Endothelial cell of umbilical vein (primary cell): Measurements from ENCODE around the gene FRMD4A. TPM values are rescaled to one million over a fixed set of nuclear protein-coding genes. Genes with fewer than 3 reads are reported as not detected.

Source experiments
- BruUV-seq: library from RNA; stranded (reverse); fragments of 400-500 nt; replicated peaks from 2 replicates; lab custom pipeline; 2021; lab: Mats Ljungman, UMichigan
- CTCF ChIA-PET: fragments of 300-600, 350-600 bp; sonication (Branson Sonifier 250); formaldehyde crosslinking; loops from one replicate; lab custom pipeline; 2021; ENCODE audit warnings: antibody characterized with exemption, inconsistent platforms; lab: Charles Lee
- POLR2A ChIA-PET: fragments of 300-600, 350-600 bp; sonication (Branson Sonifier 250); formaldehyde crosslinking; loops from one replicate; lab custom pipeline; 2021; ENCODE audit warnings: antibody characterized with exemption, inconsistent platforms; lab: Charles Lee
- DNase-seq: peaks from one replicate; pipeline ENCODE4 v3.0.0-alpha.2; 2011; ENCODE audit warnings: low read depth, low spot score
- FAIRE-seq: peaks from 2 replicates; lab custom pipeline; 2011; peaks lifted over from hg19 to GRCh38; lab: Jason Lieb, UNC
- H2AFZ ChIP-seq: 2 replicates; pipeline ENCODE4 v1.6.0; 2012; ENCODE audit warnings: low read depth, low read length, control low read depth, inconsistent platforms
- H3K27ac ChIP-seq: 2 replicates; pipeline ENCODE4 v1.5.1; 2011; ENCODE audit warnings: low read depth, mild to moderate bottlenecking, control low read depth, low read length, moderate library complexity; ENCODE audit not compliant: insufficient read depth
- H3K27me3 ChIP-seq, 2 experiments: 2 replicates each; pipeline versions ENCODE4 v1.6.0 to v1.6.1; 2011; ENCODE audit warnings: low read length in 2 of 2, mixed read lengths in 1 of 2; ENCODE audit not compliant: control insufficient read depth in 2 of 2, insufficient read depth in 2 of 2
- H3K36me3 ChIP-seq, 2 experiments: 2 replicates in 1 of 2; 3 replicates in 1 of 2; pipeline ENCODE4 v1.5.1; 2011; ENCODE audit warnings: low read length in 2 of 2, mild to moderate bottlenecking in 1 of 2, moderate library complexity in 1 of 2; ENCODE audit not compliant: control insufficient read depth in 2 of 2, insufficient read depth in 2 of 2; ENCODE audit errors: extremely low read depth in 1 of 2
- H3K4me1 ChIP-seq: 3 replicates; pipeline ENCODE4 v1.5.1; 2011; ENCODE audit warnings: mild to moderate bottlenecking, low read length; ENCODE audit not compliant: control insufficient read depth, insufficient read depth; ENCODE audit errors: extremely low read depth
- H3K4me2 ChIP-seq: 2 replicates; pipeline ENCODE4 v1.6.1; 2011; ENCODE audit warnings: low read length, control low read depth, mixed read lengths; ENCODE audit not compliant: insufficient read depth
- H3K4me3 ChIP-seq, 3 experiments: fragments of 200-600 bp in 1 of 3; sonication (generic), shearing (Covaris generic) in 1 of 3; replicated peaks in 1 of 3; 2 replicates each; pipeline ENCODE4 v1.5.1; 2011 to 2016; ENCODE audit warnings: control low read depth in 3 of 3, low read length in 3 of 3, mild to moderate bottlenecking in 2 of 3, inconsistent platforms in 1 of 3, low read depth in 1 of 3, moderate library complexity in 1 of 3; ENCODE audit not compliant: insufficient read depth in 1 of 3
- H3K79me2 ChIP-seq: 2 replicates; pipeline ENCODE4 v1.6.0; 2012; ENCODE audit warnings: low read length, inconsistent platforms; ENCODE audit not compliant: control insufficient read depth, insufficient read depth
- H3K9ac ChIP-seq: replicated peaks from 2 replicates; pipeline ENCODE3; 2011; ENCODE audit warnings: low read length, control low read depth; ENCODE audit not compliant: insufficient read depth; ENCODE audit errors: extremely low read depth
- H3K9me1 ChIP-seq: replicated peaks from 3 replicates; pipeline ENCODE4 v1.6.0; 2011; ENCODE audit warnings: mild to moderate bottlenecking, low read length; ENCODE audit not compliant: control insufficient read depth, insufficient read depth; ENCODE audit errors: extremely low read depth
- H3K9me3 ChIP-seq: replicated peaks from 2 replicates; pipeline ENCODE4 v1.5.1; 2012; ENCODE audit warnings: low read length, inconsistent platforms; ENCODE audit not compliant: control insufficient read depth, insufficient read depth
- H4K20me1 ChIP-seq: replicated peaks from 2 replicates; pipeline ENCODE3; 2011; ENCODE audit warnings: mild to moderate bottlenecking, low read length; ENCODE audit not compliant: control insufficient read depth, insufficient read depth; ENCODE audit errors: extremely low read depth
- CTCF ChIP-seq, 2 donors: IDR thresholded peaks; 1 replicate in 1 of 2; 2 replicates in 1 of 2; pipeline ENCODE4 v1.5.1; 2011; ENCODE audit warnings: low read length in 2 of 2, mild to moderate bottlenecking in 2 of 2, moderate library complexity in 2 of 2, control low read depth in 1 of 2, inconsistent platforms in 1 of 2, low read depth in 1 of 2; ENCODE audit not compliant: insufficient read depth in 1 of 2; ENCODE audit errors: extremely low read depth in 1 of 2
- EZH2 ChIP-seq: IDR thresholded peaks from 2 replicates; pipeline ENCODE4 v1.6.1; 2012; ENCODE audit warnings: borderline replicate concordance, low read depth, mild to moderate bottlenecking, moderate library complexity, low read length, inconsistent platforms; ENCODE audit not compliant: severe bottlenecking
- FOS ChIP-seq: IDR thresholded peaks from 2 replicates; pipeline ENCODE4 v1.6.1; 2011; ENCODE audit warnings: mild to moderate bottlenecking, low read length, moderate library complexity, borderline replicate concordance; ENCODE audit not compliant: insufficient read depth
- GATA2 ChIP-seq: IDR thresholded peaks from 2 replicates; pipeline ENCODE4 v1.7.0; 2011; ENCODE audit warnings: low read depth, mild to moderate bottlenecking, moderate library complexity, mixed read lengths, low read length; ENCODE audit not compliant: insufficient read length, insufficient read depth
- JUN ChIP-seq: IDR thresholded peaks from 2 replicates; pipeline ENCODE4 v1.6.1; 2011; ENCODE audit warnings: borderline replicate concordance, low read depth; ENCODE audit not compliant: insufficient read length, insufficient read depth
- MYC ChIP-seq: IDR thresholded peaks from one replicate; pipeline ENCODE4 v1.6.1; 2011; ENCODE audit warnings: mild to moderate bottlenecking, low read depth, low read length
- POLR2A ChIP-seq: IDR thresholded peaks from 2 replicates; pipeline ENCODE4 v1.6.1; 2012; ENCODE audit warnings: low read depth, mild to moderate bottlenecking, control low read depth, low read length
- POLR2AphosphoS5 ChIP-seq: IDR thresholded peaks from 2 replicates; pipeline ENCODE4 v1.6.1; 2012; ENCODE audit warnings: low read depth, mild to moderate bottlenecking, control low read depth, low read length, moderate library complexity; ENCODE audit not compliant: insufficient read depth
- dilution Hi-C: fragments of 300-500 bp; cut with MboI; formaldehyde crosslinking; loops from one replicate; pipeline ENCODE4 v1.15.0; 2019; ENCODE audit warnings: low sequenced_read_pairs; ENCODE audit not compliant: extremely low pct_ligation_motif_present
- intact Hi-C: fragments of 100-400 bp; cut with micrococcal nuclease; formaldehyde crosslinking; loops from one replicate; pipeline ENCODE4 v1.10.0; 2022
- polyA plus RNA-seq, 4 experiments: library from polyadenylated mRNA; depleted of rRNA in 3 of 4; stranded (reverse) in 3 of 4; unstranded in 1 of 4; fragments of >200 nt; gene quantifications; 2 replicates each; pipeline versions ENCODE4 v1.2.1 to v1.2.3, GENCODE V29; 2011 to 2012; ENCODE audit warnings: missing spikeins in 1 of 4
- total RNA-seq: library from RNA; stranded (reverse); gene quantifications from 2 replicates; pipeline ENCODE4 v1.2.3, GENCODE V29; 2021
- TF ChIP-seq, protein P1 (sequence below): IDR thresholded peaks from 2 replicates; pipeline ENCODE4 v1.6.1; 2011; ENCODE audit not compliant: insufficient read depth, insufficient read length

The FRMD4A gene
- total and polyA plus RNA-seq, 2 donors (not counting 3 experiments of a cell fraction or from before 2014, with no cell fraction given) = 123 to 148 TPM

DNA sequence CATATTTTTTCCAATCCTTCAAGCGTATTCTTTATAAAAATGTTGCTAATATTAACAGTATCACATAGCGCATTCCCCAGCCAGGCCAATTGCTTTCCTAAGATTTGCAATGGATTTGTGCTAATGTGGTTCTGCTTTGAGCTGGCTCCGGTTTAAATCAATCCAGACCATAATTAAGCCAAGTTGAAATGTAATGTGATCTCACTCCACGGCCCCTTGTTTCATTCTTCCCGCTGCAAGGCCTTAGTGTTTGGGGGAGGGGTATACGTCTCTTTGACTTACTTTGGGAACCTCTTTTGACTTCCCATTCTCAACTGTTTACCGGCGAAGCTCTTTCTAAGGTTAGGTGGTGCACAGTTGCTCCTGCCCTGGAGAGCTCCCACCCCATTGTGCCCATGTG lies 657.6 kb downstream of the FRMD4A start:
- intact Hi-C loops = no loop called here
- no peak for FAIRE-seq
- dilution Hi-C loops = no loop called here
- no peaks in the 10 kb centered on the region for H3K27me3 ChIP-seq
- no peak overlapping the region for H3K4me2 ChIP-seq
- H3K4me3 ChIP-seq = no peak overlapping the region
- H3K9me3 ChIP-seq = no peaks in the 10 kb centered on the region
- H4K20me1 ChIP-seq = peaks cover 4% of the 10 kb centered on the region
- H3K9me1 ChIP-seq = no peaks in the 10 kb centered on the region
- no peak overlapping the region for H2AFZ ChIP-seq
- BruUV-seq = no TSS peak
- H3K9ac ChIP-seq = no peak overlapping the region
- no peak for DNase-seq
- POLR2A ChIA-PET = no interaction called here
- CTCF ChIA-PET = interaction anchor here (1.2 kb wide), 2 partner anchors 11 to 14 kb away, joined by 3 read pairs; no protein-coding TSS in a partner anchor
- H3K36me3 ChIP-seq = peaks cover 14 to 42% of the 10 kb centered on the region in 2 experiments
- peaks cover 5% of the 10 kb centered on the region for H3K4me1 ChIP-seq
- peaks cover 27% of the 10 kb centered on the region for H3K79me2 ChIP-seq
- TF ChIP-seq FOS = no peak
- TF ChIP-seq POLR2A = no peak
- TF ChIP-seq MYC = no peak
- no peak for TF ChIP-seq EZH2
- no peak for TF ChIP-seq GATA2
- no peak for TF ChIP-seq JUN
- TF ChIP-seq POLR2AphosphoS5 = no peak
- TF ChIP-seq, protein P1, sequence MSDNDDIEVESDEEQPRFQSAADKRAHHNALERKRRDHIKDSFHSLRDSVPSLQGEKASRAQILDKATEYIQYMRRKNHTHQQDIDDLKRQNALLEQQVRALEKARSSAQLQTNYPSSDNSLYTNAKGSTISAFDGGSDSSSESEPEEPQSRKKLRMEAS = no peak
- no peak for TF ChIP-seq CTCF (IDR thresholded peaks at IDR 0.05; ENCODE audit: extremely low read depth in 1 of 2, insufficient read depth in 1 of 2, low read depth in 1 of 2, low read length in 2 of 2)
- H3K27ac ChIP-seq = no peak overlapping the region
